Stomach (tissue), 4 donors: ENCODE measurements around the gene CROT.

Experiments
- CTCF ChIP-seq, 7 experiments: fragments of 450-650 bp in 4 of 7; fragments of 200-600 bp in 3 of 7; sonication (generic) in 3 of 7; IDR thresholded peaks; one replicate each; pipeline ENCODE4 v1.5.1; 2016 to 2019; ENCODE audit warnings: antibody characterized with exemption in 7 of 7, control low read depth in 2 of 7, mild to moderate bottlenecking in 1 of 7
- POLR2A ChIP-seq, 4 donors: fragments of 450-650 bp; IDR thresholded peaks; one replicate each; pipeline ENCODE4 v1.6.1; 2016; ENCODE audit warnings: antibody characterized with exemption in 4 of 4, control low read depth in 2 of 4, mild to moderate bottlenecking in 1 of 4, moderate library complexity in 1 of 4
- POLR2AphosphoS5 ChIP-seq, 3 donors: sonication (generic); formaldehyde crosslinking; IDR thresholded peaks; one replicate each; pipeline ENCODE4 v1.6.1; 2016; ENCODE audit warnings: antibody characterized with exemption in 3 of 3

- no peak for TF ChIP-seq CTCF (IDR thresholded peaks at IDR 0.05)
- no peak for TF ChIP-seq POLR2AphosphoS5 (IDR thresholded peaks at IDR 0.05)
- TF ChIP-seq POLR2A (IDR thresholded peaks at IDR 0.05), result no peak
Measured at GRCh38 chr7:87331687-87332252, 13.7 kb upstream of the CROT start.
